Mucosa of stomach (tissue), 1 donor: Measurements from ENCODE around the gene SPSB4.

ENCODE experiments used
- H3K27me3 ChIP-seq: one replicate; pipeline ENCODE4 v1.7.0; 2013; ENCODE audit warnings: mild to moderate bottlenecking, low read length; ENCODE audit not compliant: control insufficient read depth, insufficient read depth
- H3K36me3 ChIP-seq: one replicate; pipeline ENCODE4 v1.7.0; 2013; ENCODE audit warnings: low read length; ENCODE audit not compliant: control insufficient read depth, insufficient read depth
- H3K4me1 ChIP-seq: one replicate; pipeline ENCODE4 v1.7.0; 2013; ENCODE audit warnings: mild to moderate bottlenecking, low read length; ENCODE audit not compliant: control insufficient read depth, insufficient read depth
- H3K4me3 ChIP-seq: one replicate; pipeline ENCODE4 v1.7.0; 2013; ENCODE audit warnings: low read length
- H3K9ac ChIP-seq: one replicate; pipeline ENCODE4 v1.7.0; 2013; ENCODE audit warnings: mild to moderate bottlenecking, low read length, moderate library complexity
- H3K9me3 ChIP-seq: one replicate; pipeline ENCODE4 v1.7.0; 2013; ENCODE audit warnings: mild to moderate bottlenecking, low read length, moderate library complexity; ENCODE audit not compliant: control insufficient read depth
- donor health status: Pancreatic carcinoma.

The SPSB4 gene

DNA sequence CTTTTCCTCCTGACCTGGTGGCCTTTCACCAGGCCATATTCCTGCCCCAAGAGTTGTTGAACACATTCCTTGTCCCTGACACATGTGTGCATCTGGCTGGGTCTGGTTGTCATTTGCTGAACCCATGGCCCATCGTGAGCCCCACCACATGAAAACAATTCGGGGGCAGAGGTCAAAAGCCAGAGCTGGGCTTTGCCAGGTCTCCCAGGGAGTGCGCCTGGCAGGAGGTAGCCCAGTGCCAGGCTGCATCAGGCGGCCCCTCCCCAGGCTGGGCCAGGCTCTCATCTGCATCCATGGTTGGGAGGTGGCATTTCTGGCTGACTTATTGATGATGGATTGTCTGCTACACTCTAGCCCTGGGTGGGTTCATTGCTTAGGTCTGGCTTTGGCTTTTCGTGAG lies 30.9 kb downstream of the SPSB4 start:
- H3K9ac ChIP-seq = no peak overlapping the region
- H3K4me3 ChIP-seq = no peak overlapping the region
- no peaks in the 10 kb centered on the region for H3K36me3 ChIP-seq
- H3K9me3 ChIP-seq = no peaks in the 10 kb centered on the region
- H3K27me3 ChIP-seq = no peaks in the 10 kb centered on the region
- H3K4me1 ChIP-seq = peaks cover under 1% of the 10 kb centered on the region

DNA sequence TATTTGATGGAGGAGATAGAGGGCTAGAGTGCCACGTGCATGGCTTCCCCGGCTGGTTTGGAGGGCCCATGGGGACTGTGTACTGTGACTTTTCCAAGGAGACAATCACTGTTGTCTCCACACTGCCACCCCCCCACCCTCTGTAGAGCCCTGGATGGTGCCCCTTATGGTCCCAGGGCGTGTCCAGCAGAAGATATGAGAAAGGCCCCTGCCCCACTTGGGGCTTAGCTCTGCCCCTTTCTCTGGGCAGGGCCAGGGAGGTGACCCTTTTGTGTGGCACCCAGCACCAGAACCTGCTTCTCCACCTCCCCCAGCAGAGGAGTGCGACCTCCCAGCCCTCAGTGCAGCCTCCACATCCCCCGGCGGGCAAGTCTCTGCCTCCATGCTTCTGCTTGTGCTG lies 32.1 kb downstream of the SPSB4 start:
- H3K27me3 ChIP-seq = no peaks in the 10 kb centered on the region
- H3K9ac ChIP-seq = no peak overlapping the region
- no peaks in the 10 kb centered on the region for H3K4me1 ChIP-seq
- H3K9me3 ChIP-seq = no peaks in the 10 kb centered on the region
- no peaks in the 10 kb centered on the region for H3K36me3 ChIP-seq
- H3K4me3 ChIP-seq = no peak overlapping the region

DNA sequence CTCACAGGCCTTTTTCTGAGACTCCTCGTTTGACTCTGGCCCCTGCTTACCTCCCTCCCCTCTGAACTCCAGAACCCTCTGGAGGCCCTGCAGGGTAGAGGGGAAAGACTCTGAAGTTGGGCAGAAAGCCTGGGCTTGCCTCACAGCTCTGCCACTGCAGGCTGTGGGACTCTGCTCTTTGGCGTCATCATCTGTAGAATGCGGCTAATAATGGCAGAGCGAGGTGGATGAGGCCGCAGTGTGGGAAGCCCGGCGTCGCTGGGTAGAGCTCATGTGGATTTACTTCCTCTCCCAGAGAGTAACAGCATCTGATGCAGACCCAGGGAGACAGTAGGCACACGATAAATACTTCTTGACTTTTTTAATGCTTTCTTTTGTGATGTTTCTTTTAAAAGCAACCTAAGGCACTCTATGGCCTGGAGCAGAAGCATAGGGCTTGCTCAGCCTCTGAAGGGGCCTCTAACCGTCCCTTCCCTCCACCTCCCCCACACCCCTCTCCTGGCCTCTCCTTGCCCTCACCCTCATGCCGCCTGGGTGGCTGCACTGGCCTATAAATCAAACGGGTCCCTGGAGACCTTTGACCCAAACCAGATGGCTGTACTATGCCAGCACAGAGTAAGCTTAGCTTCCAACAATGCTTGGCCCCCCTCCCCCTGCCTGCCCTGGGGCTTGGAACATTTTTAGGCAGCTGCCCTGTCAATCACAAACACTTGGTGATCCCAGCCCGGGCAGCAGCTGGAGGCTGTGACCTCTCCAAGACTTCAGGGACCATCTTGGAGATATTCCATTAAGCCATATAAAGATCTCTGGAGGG lies 32.9 kb downstream of the SPSB4 start:
- H3K9ac ChIP-seq = no peak overlapping the region
- H3K9me3 ChIP-seq = no peaks in the 10 kb centered on the region
- no peaks in the 10 kb centered on the region for H3K27me3 ChIP-seq
- no peaks in the 10 kb centered on the region for H3K4me1 ChIP-seq
- H3K4me3 ChIP-seq = no peak overlapping the region
- no peaks in the 10 kb centered on the region for H3K36me3 ChIP-seq

DNA sequence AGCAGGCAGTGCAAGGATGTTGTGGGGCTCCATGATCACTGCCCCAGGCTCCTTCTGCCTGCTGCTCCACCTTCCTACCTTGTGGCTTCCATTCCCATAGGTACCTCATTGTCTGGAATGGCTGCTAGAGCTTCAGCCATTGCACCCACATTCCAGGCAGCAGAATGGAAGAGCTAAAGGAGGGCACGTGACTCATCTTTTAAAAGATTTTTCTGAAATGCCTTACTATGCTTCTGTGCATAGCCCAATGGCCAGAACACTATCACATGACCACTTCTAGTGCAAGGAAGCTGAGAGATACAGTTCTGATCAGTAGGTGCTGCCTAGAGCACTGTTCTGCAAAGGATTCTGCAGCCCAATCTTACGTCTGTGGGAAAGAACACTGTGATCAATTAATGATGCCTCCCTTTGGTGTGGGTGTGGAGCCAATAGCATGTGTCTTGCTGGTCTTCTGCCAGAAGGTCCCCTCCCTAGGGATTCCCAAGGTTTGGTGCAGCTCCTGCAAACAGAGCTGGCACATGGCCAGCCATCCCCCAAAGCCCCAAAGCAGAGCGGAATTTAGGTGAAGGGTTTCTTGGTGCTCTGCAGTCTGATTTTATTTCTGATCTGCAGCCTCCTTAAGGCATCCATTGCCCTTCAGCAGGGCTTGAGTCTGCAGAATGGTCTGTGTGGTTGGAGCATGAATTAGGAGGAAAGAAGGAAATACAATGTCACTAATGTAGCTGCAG lies 34.4 kb downstream of the SPSB4 start:
- no peaks in the 10 kb centered on the region for H3K9me3 ChIP-seq
- no peak overlapping the region for H3K4me3 ChIP-seq
- H3K36me3 ChIP-seq = no peaks in the 10 kb centered on the region
- H3K4me1 ChIP-seq = no peaks in the 10 kb centered on the region
- H3K27me3 ChIP-seq = no peaks in the 10 kb centered on the region
- H3K9ac ChIP-seq = no peak overlapping the region

DNA sequence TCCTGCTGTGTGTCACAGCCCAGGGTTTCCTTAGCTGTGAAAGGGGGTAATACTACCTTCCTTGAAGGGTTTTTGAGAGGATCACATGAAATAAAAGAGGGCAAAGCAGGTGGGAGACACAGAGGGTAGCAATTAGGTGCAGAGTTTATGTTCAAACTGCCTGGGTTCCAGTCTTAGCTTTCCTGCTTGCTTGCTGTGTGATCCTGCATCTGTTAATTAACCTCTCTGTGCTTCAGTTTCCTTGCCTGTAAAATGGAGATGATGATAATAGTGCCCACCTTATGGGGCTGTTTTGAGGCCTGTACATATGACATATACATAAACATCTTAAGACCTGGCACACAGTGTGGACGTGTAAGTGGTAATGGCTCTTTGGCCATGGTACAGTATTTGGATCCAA lies 35.0 kb downstream of the SPSB4 start:
- Histone ChIP-seq H3K4me1 (no peaks in the 10 kb centered on the region), H3K9me3 (no peaks in the 10 kb centered on the region), H3K36me3 (no peaks in the 10 kb centered on the region), H3K4me3 (no peak overlapping the region), H3K9ac (no peak overlapping the region), H3K27me3 (no peaks in the 10 kb centered on the region)

DNA sequence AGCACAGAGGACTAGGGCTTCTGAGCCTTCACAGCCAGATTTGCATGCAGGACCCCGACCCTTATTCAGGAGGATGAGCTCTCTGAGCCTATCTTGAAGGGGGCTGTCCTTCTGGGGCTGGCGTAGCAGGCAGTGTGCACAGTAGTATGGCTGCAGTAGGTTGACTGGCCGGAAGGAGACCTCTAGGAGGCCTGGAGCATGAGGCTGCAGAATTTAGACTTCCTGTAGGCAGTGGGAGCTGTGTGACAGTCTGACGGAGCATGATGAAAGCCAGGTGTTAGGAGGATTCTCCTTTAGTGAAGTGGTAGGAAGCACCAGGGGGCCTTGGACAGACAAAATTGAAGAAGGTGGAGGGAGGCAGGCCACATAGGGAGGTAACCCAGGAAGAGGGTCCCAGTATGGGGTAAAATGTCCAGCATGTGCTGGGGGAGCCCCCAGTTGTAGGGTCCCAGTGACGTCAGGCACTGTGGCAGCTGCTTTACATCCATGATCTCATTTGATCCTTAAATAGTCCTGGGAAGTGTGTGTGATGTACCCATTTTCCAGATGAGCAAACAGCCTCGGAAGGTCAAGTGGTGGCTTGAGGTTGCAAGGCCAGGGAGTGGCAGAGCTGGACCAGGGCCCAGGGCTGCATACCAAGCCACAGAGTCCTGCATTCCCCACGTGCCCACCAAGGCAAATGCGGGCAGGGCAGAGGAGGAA lies 36.1 kb downstream of the SPSB4 start:
- no peak overlapping the region for H3K4me3 ChIP-seq
- H3K9ac ChIP-seq = no peak overlapping the region
- H3K4me1 ChIP-seq = no peaks in the 10 kb centered on the region
- no peaks in the 10 kb centered on the region for H3K27me3 ChIP-seq
- H3K9me3 ChIP-seq = no peaks in the 10 kb centered on the region
- H3K36me3 ChIP-seq = no peaks in the 10 kb centered on the region

DNA sequence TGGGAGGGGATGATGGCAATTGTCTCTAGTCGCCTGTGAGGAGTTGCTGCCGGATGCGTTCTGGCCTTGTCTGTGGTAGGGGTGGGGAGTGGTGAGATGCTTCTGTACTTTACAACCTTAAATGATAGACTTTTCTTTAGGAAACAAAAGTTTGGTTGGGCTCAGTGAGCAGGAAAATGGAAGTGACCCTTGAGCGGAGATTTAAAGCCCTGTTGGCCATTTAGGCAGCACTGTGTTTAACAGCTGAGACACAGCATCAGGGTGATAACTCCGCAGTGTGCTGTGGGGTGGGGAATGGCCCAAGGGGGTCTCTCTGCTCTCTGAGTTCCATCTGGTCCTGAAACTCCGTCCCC lies 36.6 kb downstream of the SPSB4 start:
- H3K4me3 ChIP-seq = no peak overlapping the region
- H3K4me1 ChIP-seq = no peaks in the 10 kb centered on the region
- H3K9ac ChIP-seq = no peak overlapping the region
- H3K27me3 ChIP-seq = no peaks in the 10 kb centered on the region
- no peaks in the 10 kb centered on the region for H3K9me3 ChIP-seq
- no peaks in the 10 kb centered on the region for H3K36me3 ChIP-seq

DNA sequence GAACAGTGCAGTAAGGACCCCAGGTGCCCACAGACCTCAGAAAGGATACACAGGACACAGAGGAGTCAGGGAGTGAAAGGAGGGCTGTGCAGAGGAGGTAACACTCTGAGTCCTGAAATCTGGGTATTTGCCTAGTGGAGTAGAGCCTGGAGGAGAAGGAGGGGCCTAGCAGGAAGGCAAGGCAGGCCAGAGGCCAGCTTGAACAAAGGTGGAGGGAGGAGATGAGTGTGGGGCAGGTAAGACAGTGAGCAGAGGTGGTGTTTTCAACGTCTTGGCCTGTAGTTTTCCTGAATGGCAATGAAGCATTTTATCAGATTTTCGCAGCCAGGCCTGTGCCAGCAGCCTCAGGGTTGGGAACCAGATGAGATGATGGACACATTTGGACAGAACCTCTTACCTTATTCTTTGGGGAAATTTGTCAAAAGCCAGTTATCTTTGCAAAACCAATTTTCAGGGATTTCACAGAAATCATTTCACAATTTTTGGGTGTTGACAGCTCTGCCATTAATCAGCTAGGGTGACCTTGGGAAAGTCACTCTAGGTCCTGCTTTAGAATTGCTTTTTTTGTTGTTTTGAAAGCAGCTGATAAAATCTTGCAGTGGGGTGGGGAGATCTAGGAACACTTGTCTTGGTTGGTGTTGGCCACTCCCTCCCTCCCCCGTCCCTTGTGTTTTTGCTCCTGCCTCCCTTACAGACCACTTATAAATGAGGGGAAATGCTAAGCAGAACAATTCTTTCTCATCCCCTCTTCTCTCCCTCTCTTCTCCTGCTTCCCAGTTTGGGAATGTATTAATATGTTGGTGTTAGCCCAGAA lies 38.4 kb downstream of the SPSB4 start:
- no peak overlapping the region for H3K9ac ChIP-seq
- no peaks in the 10 kb centered on the region for H3K36me3 ChIP-seq
- H3K4me3 ChIP-seq = no peak overlapping the region
- H3K9me3 ChIP-seq = no peaks in the 10 kb centered on the region
- H3K27me3 ChIP-seq = no peaks in the 10 kb centered on the region
- H3K4me1 ChIP-seq = no peaks in the 10 kb centered on the region

DNA sequence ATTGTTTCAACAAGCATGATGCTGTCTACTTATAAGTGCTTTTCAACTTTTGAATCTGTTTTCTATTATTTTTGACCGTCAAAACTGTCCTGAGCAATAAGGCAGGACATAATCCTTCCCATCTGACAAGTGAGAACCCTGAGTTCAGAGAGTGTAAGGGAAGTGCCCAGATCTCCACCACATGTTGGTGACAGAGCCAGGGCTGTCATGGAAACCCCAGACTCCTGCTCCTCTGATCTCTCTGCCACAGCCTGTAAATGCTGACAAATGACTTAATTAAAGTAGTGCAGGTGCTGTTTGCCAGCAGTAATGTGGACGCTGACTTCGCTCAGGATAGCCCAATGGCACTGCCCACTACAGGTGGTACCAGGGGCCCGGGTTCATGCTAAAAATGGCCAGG lies 40.3 kb downstream of the SPSB4 start:
- H3K36me3 ChIP-seq = no peaks in the 10 kb centered on the region
- H3K4me1 ChIP-seq = peaks cover 4% of the 10 kb centered on the region
- no peak overlapping the region for H3K4me3 ChIP-seq
- no peak overlapping the region for H3K9ac ChIP-seq
- H3K9me3 ChIP-seq = no peaks in the 10 kb centered on the region
- H3K27me3 ChIP-seq = no peaks in the 10 kb centered on the region

DNA sequence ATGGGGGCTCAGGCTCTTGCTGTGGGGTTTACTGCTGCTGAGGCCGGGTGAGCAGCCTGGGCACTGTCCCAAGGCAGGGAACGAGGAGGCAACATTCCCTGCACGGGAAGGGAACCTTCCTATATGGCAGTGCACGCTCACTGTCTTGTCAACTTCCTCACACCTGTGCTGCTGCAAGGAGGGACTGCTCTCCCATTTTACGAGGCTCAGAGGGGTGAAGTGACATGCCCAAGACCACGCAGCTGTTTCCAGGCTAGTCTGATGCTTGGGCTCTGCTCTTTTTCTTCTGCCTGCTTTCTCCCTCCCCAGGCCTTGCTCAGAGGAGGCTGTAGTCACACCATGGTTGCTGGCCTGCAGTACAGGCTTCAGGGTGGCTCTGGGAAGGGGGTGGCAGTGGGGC lies 41.5 kb downstream of the SPSB4 start:
- Histone ChIP-seq H3K9ac (no peak overlapping the region), H3K9me3 (no peaks in the 10 kb centered on the region), H3K4me1 (peaks cover 4% of the 10 kb centered on the region), H3K36me3 (no peaks in the 10 kb centered on the region), H3K4me3 (no peak overlapping the region), H3K27me3 (no peaks in the 10 kb centered on the region)

DNA sequence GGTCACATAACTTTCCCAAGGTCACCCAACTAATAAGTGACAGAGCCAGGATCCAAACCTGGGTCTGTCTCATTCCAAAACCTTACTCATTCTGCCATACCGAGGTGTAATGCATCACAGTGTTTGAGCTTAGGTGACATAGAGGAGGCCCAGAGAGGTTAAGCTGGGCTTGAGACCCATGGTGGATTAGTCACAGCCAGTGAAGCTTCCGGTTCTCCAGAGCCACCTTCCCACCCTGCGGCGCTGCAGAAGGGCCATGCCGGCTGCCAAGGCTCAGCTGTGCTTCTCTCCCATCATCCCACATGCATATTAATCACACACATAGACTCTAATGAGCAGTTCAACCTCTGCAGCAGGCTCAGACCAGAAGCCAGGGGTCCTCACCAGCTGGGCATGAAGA lies 42.2 kb downstream of the SPSB4 start:
- no peak overlapping the region for H3K4me3 ChIP-seq
- no peaks in the 10 kb centered on the region for H3K9me3 ChIP-seq
- no peaks in the 10 kb centered on the region for H3K36me3 ChIP-seq
- peaks cover 4% of the 10 kb centered on the region for H3K4me1 ChIP-seq
- H3K9ac ChIP-seq = no peak overlapping the region
- H3K27me3 ChIP-seq = no peaks in the 10 kb centered on the region
